IMR-90 (cell line): ENCODE results near the gene CXCL3. TPM values are rescaled to one million over a fixed set of nuclear protein-coding genes. Genes with fewer than 3 reads are reported as not detected.

ENCODE experiments used
- ATAC-seq: fragments of 200-7000 bp; cut with Tn5 transposase; 2 replicates; pipeline ENCODE4 v1.9.1; 2020; ENCODE audit warnings: low read depth, mild to moderate bottlenecking, moderate library complexity
- BruUV-seq: library from RNA; stranded (reverse); fragments of 400-500 nt; replicated peaks from 2 replicates; lab custom pipeline; 2021; lab: Mats Ljungman, UMichigan
- CTCF ChIA-PET: fragments of 300-600 bp; formaldehyde crosslinking; extraction: SDS; loops from one replicate; lab custom pipeline; 2021; ENCODE audit warnings: antibody characterized with exemption; lab: Yijun Ruan, JAX
- POLR2A ChIA-PET: fragments of 300-600 bp; sonication (Branson Sonifier 250); formaldehyde crosslinking; loops from one replicate; lab custom pipeline; 2022; ENCODE audit warnings: antibody characterized with exemption; ENCODE audit not compliant: unreplicated experiment; lab: Charles Lee
- DNase-seq: peaks from one replicate; pipeline ENCODE4 v3.0.0; 2013
- H2AFZ ChIP-seq: replicated peaks from 2 replicates; pipeline ENCODE3; 2013; ENCODE audit warnings: low read length, mild to moderate bottlenecking; ENCODE audit not compliant: poor library complexity
- H2AK5ac ChIP-seq: 2 replicates; pipeline ENCODE4 v1.6.1; 2013; ENCODE audit warnings: low read depth, low read length, inconsistent platforms
- H2AK9ac ChIP-seq: replicated peaks from 2 replicates; pipeline ENCODE3; 2013; ENCODE audit warnings: mild to moderate bottlenecking, low read depth, low read length, moderate library complexity; ENCODE audit not compliant: poor library complexity
- H2BK120ac ChIP-seq: 2 replicates; pipeline ENCODE4 v1.6.1; 2013; ENCODE audit warnings: low read depth, low read length, inconsistent platforms
- H2BK15ac ChIP-seq: 3 replicates; pipeline ENCODE4 v1.6.1; 2013; ENCODE audit warnings: low read depth, low read length, inconsistent platforms
- H2BK20ac ChIP-seq: 2 replicates; pipeline ENCODE4 v1.6.1; 2013; ENCODE audit warnings: low read depth, mild to moderate bottlenecking, inconsistent platforms, low read length, moderate library complexity
- H2BK5ac ChIP-seq: 2 replicates; pipeline ENCODE4 v1.6.1; 2013; ENCODE audit warnings: mild to moderate bottlenecking, low read depth, low read length, inconsistent platforms; ENCODE audit not compliant: poor library complexity, severe bottlenecking
- H3K14ac ChIP-seq: replicated peaks from 2 replicates; pipeline ENCODE4 v1.6.1; 2013; ENCODE audit warnings: low read depth, low read length, inconsistent platforms
- H3K18ac ChIP-seq: 2 replicates; pipeline ENCODE4 v1.6.1; 2013; ENCODE audit warnings: low read depth, low read length, control low read depth
- H3K23ac ChIP-seq: 2 replicates; pipeline ENCODE4 v1.6.1; 2013; ENCODE audit warnings: low read depth, low read length, inconsistent platforms
- H3K27ac ChIP-seq: 2 replicates; pipeline ENCODE4 v1.5.1; 2013; ENCODE audit warnings: mild to moderate bottlenecking, control low read depth, low read length; ENCODE audit not compliant: insufficient read depth
- H3K27me3 ChIP-seq: 2 replicates; pipeline ENCODE4 v1.6.1; 2013; ENCODE audit warnings: low read length; ENCODE audit not compliant: control insufficient read depth, insufficient read depth
- H3K36me3 ChIP-seq: 2 replicates; pipeline ENCODE4 v1.6.1; 2013; ENCODE audit warnings: low read length, mixed read lengths; ENCODE audit not compliant: control insufficient read depth, insufficient read depth
- H3K4ac ChIP-seq: 2 replicates; pipeline ENCODE4 v1.6.1; 2013; ENCODE audit warnings: low read depth, low read length, inconsistent platforms
- H3K4me1 ChIP-seq: 2 replicates; pipeline ENCODE4 v1.6.1; 2013; ENCODE audit warnings: low read length, mixed read lengths; ENCODE audit not compliant: control insufficient read depth, insufficient read depth
- H3K4me2 ChIP-seq: 2 replicates; pipeline ENCODE4 v1.6.1; 2013; ENCODE audit warnings: low read depth, mild to moderate bottlenecking, control low read depth, low read length, moderate library complexity
- H3K4me3 ChIP-seq: 2 replicates; pipeline ENCODE4 v1.5.1; 2013; ENCODE audit warnings: low read depth, mild to moderate bottlenecking, control low read depth, low read length, moderate library complexity; ENCODE audit not compliant: insufficient read depth
- H3K56ac ChIP-seq: 2 replicates; pipeline ENCODE4 v1.6.1; 2013; ENCODE audit warnings: low read length, inconsistent platforms; ENCODE audit not compliant: insufficient read depth; ENCODE audit errors: extremely low read depth
- H3K79me1 ChIP-seq, 2 experiments: 2 replicates each; pipeline ENCODE4 v1.6.1; 2013; ENCODE audit warnings: low read length in 2 of 2, inconsistent platforms in 1 of 2, low read depth in 1 of 2
- H3K9ac ChIP-seq: 2 replicates; pipeline ENCODE4 v1.6.1; 2013; ENCODE audit warnings: low read depth, low read length, control low read depth
- H3K9me1 ChIP-seq: 2 replicates; pipeline ENCODE4 v1.6.1; 2013; ENCODE audit warnings: low read length, inconsistent platforms; ENCODE audit not compliant: insufficient read depth
- H3K9me3 ChIP-seq: 2 replicates; pipeline ENCODE4 v1.6.1; 2013; ENCODE audit warnings: low read length; ENCODE audit not compliant: control insufficient read depth, insufficient read depth
- H4K20me1 ChIP-seq: 2 replicates; pipeline ENCODE4 v1.6.1; 2013; ENCODE audit warnings: low read length, inconsistent platforms; ENCODE audit not compliant: insufficient read depth
- H4K5ac ChIP-seq: 2 replicates; pipeline ENCODE4 v1.6.1; 2013; ENCODE audit warnings: mild to moderate bottlenecking, low read depth, low read length, control low read depth
- H4K8ac ChIP-seq, 2 experiments: 2 replicates each; pipeline ENCODE4 v1.6.1; 2013; ENCODE audit warnings: low read depth in 2 of 2, low read length in 2 of 2, control low read depth in 1 of 2, inconsistent platforms in 1 of 2
- H4K91ac ChIP-seq: 2 replicates; pipeline ENCODE4 v1.6.1; 2013; ENCODE audit warnings: low read depth, low read length, inconsistent platforms; ENCODE audit not compliant: insufficient read depth
- BHLHE40 ChIP-seq: fragments of 150-350 bp; IDR thresholded peaks from 2 replicates; pipeline ENCODE4 v1.6.1; 2016; ENCODE audit warnings: mild to moderate bottlenecking, low read depth, low read length
- CEBPB ChIP-seq: IDR thresholded peaks from 2 replicates; pipeline ENCODE4 v1.6.1; 2012; ENCODE audit warnings: low read depth, low read length, improper control_type of control experiment
- FOS ChIP-seq: fragments of 150-350 bp; IDR thresholded peaks from 2 replicates; pipeline ENCODE4 v1.6.1; 2016; ENCODE audit warnings: low read depth, low read length
- MAFK ChIP-seq: IDR thresholded peaks from 2 replicates; pipeline ENCODE4 v1.6.1; 2012; ENCODE audit warnings: low read depth, low read length, improper control_type of control experiment
- MAZ ChIP-seq: IDR thresholded peaks from 2 replicates; pipeline ENCODE4 v1.6.1; 2012; ENCODE audit warnings: low read depth, mild to moderate bottlenecking, low read length, improper control_type of control experiment, moderate library complexity, borderline replicate concordance
- MXI1 ChIP-seq: IDR thresholded peaks from 2 replicates; pipeline ENCODE4 v1.6.1; 2012; ENCODE audit warnings: low read depth, mild to moderate bottlenecking, low read length, moderate library complexity, borderline replicate concordance
- NFE2L2 ChIP-seq: fragments of 150-350 bp; IDR thresholded peaks from 2 replicates; pipeline ENCODE4 v1.6.1; 2016; ENCODE audit warnings: low read depth, mild to moderate bottlenecking, low read length
- POLR2A ChIP-seq: IDR thresholded peaks from 2 replicates; pipeline ENCODE4 v1.6.1; 2012; ENCODE audit warnings: mild to moderate bottlenecking, low read depth, low read length
- RAD21 ChIP-seq: IDR thresholded peaks from 2 replicates; pipeline ENCODE4 v1.6.1; 2012; ENCODE audit warnings: low read length, improper control_type of control experiment
- RCOR1 ChIP-seq: IDR thresholded peaks from 2 replicates; pipeline ENCODE4 v1.6.1; 2012; ENCODE audit warnings: mild to moderate bottlenecking, low read length, improper control_type of control experiment; ENCODE audit not compliant: insufficient replicate concordance
- RFX5 ChIP-seq: IDR thresholded peaks from 2 replicates; pipeline ENCODE4 v1.8.0; 2012; ENCODE audit warnings: low read depth, mild to moderate bottlenecking, low read length, moderate library complexity
- SMC3 ChIP-seq: fragments of 150-350 bp; IDR thresholded peaks from 2 replicates; pipeline ENCODE4 v1.6.1; 2016; ENCODE audit warnings: low read depth, mild to moderate bottlenecking, antibody characterized with exemption, low read length, moderate library complexity
- dilution Hi-C: fragments of 300-500 bp; cut with HindIII; formaldehyde crosslinking; loops from one replicate; pipeline ENCODE4 v1.14.3; 2018; ENCODE audit warnings: low sequenced_read_pairs; ENCODE audit not compliant: unreplicated experiment
- in situ Hi-C: fragments of 300-500 bp; cut with MboI; formaldehyde crosslinking; loops from 3 replicates; pipeline ENCODE4 v1.14.3; 2019; ENCODE audit warnings: low sequenced_read_pairs, inconsistent platforms, mixed read lengths
- intact Hi-C: fragments of 100-400 bp; cut with micrococcal nuclease; formaldehyde crosslinking; loops from 2 replicates; pipeline ENCODE4 v1.10.0; 2022
- polyA plus RNA-seq, 3 experiments: library from polyadenylated mRNA; depleted of rRNA; stranded (reverse); fragments of >200 nt; gene quantifications; 2 replicates each; pipeline ENCODE4 v1.2.3, GENCODE V29; 2012; ENCODE audit warnings: low replicate concordance in 1 of 3
- total RNA-seq: library from RNA; depleted of rRNA; stranded (reverse); fragments of >200 nt; gene quantifications from 2 replicates; pipeline ENCODE4 v1.2.3, GENCODE V29; 2012
- TF ChIP-seq, protein P1 (sequence below): conservative IDR thresholded peaks from 2 replicates; pipeline ENCODE4 v1.5.1; 2012; ENCODE audit warnings: mild to moderate bottlenecking, low read depth, low read length, improper control_type of control experiment
- TF ChIP-seq, protein P2 (sequence below): fragments of 150-350 bp; IDR thresholded peaks from 2 replicates; pipeline ENCODE4 v1.6.1; 2017; ENCODE audit warnings: mild to moderate bottlenecking, antibody characterized with exemption, low read length, low read depth
- TF ChIP-seq, protein P3 (sequence below): fragments of 150-350 bp; IDR thresholded peaks from 2 replicates; pipeline ENCODE4 v1.6.1; 2016; ENCODE audit warnings: low read depth, mild to moderate bottlenecking, low read length, moderate library complexity, borderline replicate concordance

The CXCL3 gene
- total and polyA plus RNA-seq, 2 of the 4 experiments (the other 2 are of a cell fraction), result 0.18 to 0.74 TPM

DNA sequence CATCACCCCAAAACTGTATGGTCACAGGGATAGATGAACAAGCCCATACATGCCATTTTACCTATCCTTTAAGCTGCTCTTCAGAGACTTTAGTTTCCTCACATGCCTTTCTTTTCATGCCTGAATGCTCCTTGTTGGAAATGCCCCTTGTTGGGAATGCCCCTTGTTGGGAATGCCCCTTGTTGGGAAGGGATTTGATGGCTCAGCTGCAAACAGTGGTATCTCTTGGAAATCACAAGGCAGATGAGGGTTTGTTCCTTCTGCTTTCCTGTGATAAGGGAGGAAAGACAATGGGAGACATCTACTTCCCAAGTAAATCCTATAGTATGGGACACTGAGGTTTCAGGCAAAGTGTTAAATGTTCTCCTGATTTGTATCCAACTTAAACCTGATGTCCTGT, 49.0 kb upstream of the CXCL3 start:
- BruUV-seq, result no TSS peak
- dilution Hi-C loops, result no loop called here
- Histone ChIP-seq H3K9ac (no peak overlapping the region), H4K20me1 (no peaks in the 10 kb centered on the region), H3K18ac (no peak overlapping the region), H3K27ac (no peak overlapping the region), H3K36me3 (no peaks in the 10 kb centered on the region), H3K4me3 (no peak overlapping the region), H3K56ac (no peak overlapping the region), H2BK20ac (no peak overlapping the region), H2BK5ac (no peak overlapping the region), H3K14ac (no peak overlapping the region), H2AK5ac (no peak overlapping the region), H3K4me1 (no peaks in the 10 kb centered on the region), H3K27me3 (peaks cover 13% of the 10 kb centered on the region), H2AFZ (no peak overlapping the region), H3K9me3 (no peaks in the 10 kb centered on the region), H3K79me1 (no peaks in the 10 kb centered on the region), H2BK15ac (no peak overlapping the region), H4K8ac (no peak overlapping the region), H4K91ac (no peak overlapping the region), H3K23ac (peak overlapping the region; percentile 16; the same call in 1 of the 2 replicates), H3K4me2 (no peak overlapping the region), H3K4ac (no peak overlapping the region), H2AK9ac (no peak overlapping the region), H3K9me1 (no peaks in the 10 kb centered on the region), H2BK120ac (no peak overlapping the region), H4K5ac (no peak overlapping the region)
- ATAC-seq, result no peak
- TF ChIP-seq NFE2L2 (no peak), CEBPB (no peak), BHLHE40 (no peak), RFX5 (no peak), RAD21 (no peak), MAFK (no peak), POLR2A (no peak), SMC3 (no peak), RCOR1 (no peak), MAZ (no peak), MXI1 (no peak), FOS (no peak)
- TF ChIP-seq, protein P1, sequence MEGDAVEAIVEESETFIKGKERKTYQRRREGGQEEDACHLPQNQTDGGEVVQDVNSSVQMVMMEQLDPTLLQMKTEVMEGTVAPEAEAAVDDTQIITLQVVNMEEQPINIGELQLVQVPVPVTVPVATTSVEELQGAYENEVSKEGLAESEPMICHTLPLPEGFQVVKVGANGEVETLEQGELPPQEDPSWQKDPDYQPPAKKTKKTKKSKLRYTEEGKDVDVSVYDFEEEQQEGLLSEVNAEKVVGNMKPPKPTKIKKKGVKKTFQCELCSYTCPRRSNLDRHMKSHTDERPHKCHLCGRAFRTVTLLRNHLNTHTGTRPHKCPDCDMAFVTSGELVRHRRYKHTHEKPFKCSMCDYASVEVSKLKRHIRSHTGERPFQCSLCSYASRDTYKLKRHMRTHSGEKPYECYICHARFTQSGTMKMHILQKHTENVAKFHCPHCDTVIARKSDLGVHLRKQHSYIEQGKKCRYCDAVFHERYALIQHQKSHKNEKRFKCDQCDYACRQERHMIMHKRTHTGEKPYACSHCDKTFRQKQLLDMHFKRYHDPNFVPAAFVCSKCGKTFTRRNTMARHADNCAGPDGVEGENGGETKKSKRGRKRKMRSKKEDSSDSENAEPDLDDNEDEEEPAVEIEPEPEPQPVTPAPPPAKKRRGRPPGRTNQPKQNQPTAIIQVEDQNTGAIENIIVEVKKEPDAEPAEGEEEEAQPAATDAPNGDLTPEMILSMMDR, result no peak
- TF ChIP-seq, protein P2, sequence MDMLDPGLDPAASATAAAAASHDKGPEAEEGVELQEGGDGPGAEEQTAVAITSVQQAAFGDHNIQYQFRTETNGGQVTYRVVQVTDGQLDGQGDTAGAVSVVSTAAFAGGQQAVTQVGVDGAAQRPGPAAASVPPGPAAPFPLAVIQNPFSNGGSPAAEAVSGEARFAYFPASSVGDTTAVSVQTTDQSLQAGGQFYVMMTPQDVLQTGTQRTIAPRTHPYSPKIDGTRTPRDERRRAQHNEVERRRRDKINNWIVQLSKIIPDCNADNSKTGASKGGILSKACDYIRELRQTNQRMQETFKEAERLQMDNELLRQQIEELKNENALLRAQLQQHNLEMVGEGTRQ, result no peak
- TF ChIP-seq, protein P3, sequence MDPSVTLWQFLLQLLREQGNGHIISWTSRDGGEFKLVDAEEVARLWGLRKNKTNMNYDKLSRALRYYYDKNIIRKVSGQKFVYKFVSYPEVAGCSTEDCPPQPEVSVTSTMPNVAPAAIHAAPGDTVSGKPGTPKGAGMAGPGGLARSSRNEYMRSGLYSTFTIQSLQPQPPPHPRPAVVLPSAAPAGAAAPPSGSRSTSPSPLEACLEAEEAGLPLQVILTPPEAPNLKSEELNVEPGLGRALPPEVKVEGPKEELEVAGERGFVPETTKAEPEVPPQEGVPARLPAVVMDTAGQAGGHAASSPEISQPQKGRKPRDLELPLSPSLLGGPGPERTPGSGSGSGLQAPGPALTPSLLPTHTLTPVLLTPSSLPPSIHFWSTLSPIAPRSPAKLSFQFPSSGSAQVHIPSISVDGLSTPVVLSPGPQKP, result no peak
- ChIA-PET POLR2A (no interaction called here), CTCF (no interaction called here)
- intact Hi-C loops, result no loop called here
- no peak for DNase-seq
- in situ Hi-C loops, result no loop called here
